Inflammatory macrophage (primary cell): Measurements from ENCODE around the gene CAPN5.

Experiments
- DNase-seq, 2 donors: peaks; one replicate each; pipeline ENCODE4 v3.0.0-alpha.2; 2020 to 2022

Gene CAPN5

DNA sequence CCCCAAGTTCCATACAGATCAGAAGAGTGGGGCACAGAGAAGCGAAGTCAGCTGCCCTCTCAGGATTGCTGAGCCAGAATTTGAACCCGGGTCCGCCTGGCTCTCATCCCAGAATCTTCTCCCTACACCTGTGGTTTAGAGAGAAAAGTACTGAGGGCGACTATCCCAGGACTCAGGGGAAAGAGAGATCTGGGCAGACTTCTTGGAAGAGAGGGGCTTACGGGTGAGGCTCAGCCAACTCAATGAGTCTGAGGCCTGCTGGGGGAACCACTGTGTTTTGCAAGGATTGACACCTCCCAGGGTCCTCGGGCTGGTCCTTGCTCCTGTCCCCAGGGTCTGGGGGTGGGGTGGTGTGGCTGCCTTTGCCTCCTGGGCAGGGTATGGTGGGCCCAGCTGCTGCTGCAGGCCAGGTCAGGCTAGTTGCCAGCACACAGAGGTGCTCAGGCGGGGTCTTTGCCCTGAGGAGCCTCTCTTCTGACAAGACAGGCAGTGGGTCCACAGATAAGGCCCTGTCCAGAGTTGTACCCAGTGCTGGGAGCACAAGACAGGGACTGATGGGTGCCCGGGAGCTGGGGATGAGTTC is 1.2 kb downstream of the CAPN5 start:
- no peak for DNase-seq

DNA sequence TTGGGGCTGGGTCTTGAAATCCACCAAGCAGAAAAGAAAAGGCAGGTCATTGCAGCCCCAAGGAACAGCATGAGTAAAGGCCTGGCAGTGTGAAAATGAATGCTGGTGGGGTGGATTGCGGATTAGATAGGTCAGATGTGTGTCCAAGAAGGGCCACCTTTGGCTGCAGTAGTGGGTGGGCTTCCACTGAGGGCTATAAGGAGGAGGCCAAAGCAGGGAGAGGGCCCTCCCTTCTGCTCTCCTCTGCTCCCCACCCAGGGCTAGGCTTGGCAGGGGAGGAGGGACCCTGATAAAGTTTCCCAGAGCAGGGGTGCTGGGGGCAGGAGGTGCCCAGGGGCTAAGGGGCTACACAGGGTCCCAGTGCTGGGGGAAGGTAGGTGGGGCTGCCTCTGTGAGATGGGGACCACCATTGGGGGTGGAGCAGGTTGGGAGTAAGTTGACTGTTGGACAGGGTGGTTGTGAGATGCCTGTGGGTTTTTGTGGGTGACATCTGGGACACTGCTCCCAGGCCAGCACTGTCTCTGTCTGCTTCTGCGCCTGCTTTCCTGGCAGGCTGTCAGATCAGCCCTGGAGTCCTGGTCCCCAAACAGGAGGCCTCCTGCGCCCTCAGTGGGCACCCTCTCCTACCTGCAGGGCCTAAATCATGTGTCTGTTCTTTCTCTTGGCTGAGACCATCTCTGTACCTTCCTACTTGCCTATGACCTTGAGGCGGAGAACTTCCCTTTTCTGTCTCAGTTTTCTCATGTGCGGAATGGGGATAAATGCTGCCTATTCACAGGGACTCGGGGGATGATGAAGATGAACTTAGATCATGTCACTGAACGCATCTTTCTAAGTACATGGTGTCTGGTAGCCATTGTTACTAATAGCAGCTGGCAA is 1.9 kb downstream of the CAPN5 start:
- DNase-seq, result no peak

GRCh38 chr11:77069336-77069968 is 2.7 kb downstream of the CAPN5 start:
- no peak for DNase-seq

GRCh38 chr11:77069969-77070582 is 3.3 kb downstream of the CAPN5 start:
- DNase-seq, result no peak

DNA sequence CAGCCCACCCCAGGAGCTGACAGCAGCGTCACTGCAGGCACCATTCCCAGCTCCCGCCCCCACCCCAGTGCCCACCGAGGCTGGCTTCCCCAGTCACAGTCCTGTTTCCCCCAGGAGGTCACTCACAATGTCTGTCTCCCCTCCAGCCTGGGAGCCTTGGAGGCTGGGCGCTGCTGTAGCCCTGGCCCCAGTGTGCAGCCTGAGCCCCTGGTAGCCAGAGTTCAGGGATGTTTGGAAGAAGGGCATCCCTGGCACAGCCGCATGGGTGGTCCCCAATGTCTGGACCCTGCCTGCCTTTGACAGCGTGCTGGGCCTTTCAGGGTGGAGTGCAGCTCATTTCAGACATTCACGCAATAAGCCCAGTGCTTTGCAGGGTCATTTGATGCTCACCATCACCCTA is 4.3 kb downstream of the CAPN5 start:
- DNase-seq, result no peak

- DNase-seq, result peak; percentile 65 to 72
Measured at GRCh38 chr11:77071671-77072605, 5.2 kb downstream of the CAPN5 start.

DNA sequence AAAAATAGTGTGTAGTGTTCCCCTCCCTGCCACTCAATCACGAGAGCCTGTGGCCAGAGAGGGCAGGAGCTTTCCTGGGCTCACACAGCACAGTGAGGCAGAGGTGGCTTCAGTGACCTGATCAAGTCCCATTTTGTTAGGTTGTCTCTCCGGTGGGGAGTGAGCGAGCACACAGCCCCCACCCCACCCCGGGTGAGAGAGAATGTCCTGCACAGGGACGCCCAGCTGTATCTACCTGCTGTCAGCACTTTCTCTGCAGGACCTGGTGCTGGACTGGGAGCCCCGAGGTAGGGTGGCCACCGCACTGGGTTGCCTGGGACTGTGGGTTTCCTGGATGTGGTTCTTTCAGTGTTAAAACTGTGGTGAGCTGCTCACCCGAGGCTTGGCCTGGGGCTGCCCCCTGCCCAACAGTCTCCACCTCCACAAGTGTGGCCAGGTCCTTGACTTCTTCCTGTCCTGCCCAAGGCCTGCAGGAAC is 6.1 kb downstream of the CAPN5 start:
- no peak for DNase-seq

GRCh38 chr11:77073328-77074001 is 6.7 kb downstream of the CAPN5 start:
- DNase-seq, result no peak

DNA sequence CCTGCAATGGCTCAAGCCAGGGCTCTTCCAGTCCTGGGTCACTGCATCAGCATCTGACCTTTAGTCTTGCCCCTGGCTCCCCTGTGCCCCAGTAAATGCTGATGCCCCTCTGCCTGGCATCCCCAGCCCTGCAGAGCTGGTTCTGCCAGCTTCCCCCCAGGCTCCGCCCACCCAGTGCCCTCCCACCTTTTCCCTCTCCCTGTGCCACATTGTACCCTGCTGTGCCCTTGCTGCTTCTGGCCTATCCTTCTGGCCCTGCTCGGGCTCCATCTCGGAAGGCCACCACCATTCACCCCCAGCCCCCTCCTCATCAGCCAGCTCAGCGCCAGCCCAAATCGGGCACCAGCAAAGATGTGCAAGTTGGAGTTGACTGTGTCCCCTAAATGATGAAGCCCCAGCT is 7.4 kb downstream of the CAPN5 start:
- DNase-seq, result no peak

GRCh38 chr11:77074626-77075221 is 8.0 kb downstream of the CAPN5 start:
- no peak for DNase-seq

DNA sequence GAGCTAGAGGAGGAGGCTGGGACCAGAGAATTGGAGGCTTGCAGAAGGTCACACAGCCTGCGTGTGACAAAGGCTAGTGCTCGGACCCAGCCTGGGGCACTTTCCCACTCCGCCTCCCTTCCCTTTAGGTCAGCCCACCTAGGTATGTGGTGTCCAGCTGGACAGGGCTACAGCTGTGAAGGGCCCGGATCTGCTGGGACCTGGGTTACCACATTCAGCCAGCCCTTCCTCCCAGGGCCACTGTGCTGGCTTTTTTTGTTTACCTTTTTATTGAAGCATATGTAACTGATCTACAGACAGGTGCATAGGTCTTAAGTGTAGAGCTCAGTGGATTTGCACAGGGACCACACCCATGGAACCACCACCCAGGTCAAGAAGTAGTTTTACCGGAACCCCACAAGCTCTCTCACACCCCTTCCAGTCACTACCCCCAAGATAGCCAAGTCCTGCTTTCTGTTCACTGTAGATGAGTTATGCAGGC is 8.7 kb downstream of the CAPN5 start:
- no peak for DNase-seq

- DNase-seq, result no peak
Measured at GRCh38 chr11:77079666-77080065, 12.9 kb downstream of the CAPN5 start.

- DNase-seq, result peak in 1 of 2 donors; percentile 42
Measured at GRCh38 chr11:77080643-77081210, 14.0 kb downstream of the CAPN5 start.

- no peak for DNase-seq
Measured at GRCh38 chr11:77081381-77081851, 14.6 kb downstream of the CAPN5 start.

DNA sequence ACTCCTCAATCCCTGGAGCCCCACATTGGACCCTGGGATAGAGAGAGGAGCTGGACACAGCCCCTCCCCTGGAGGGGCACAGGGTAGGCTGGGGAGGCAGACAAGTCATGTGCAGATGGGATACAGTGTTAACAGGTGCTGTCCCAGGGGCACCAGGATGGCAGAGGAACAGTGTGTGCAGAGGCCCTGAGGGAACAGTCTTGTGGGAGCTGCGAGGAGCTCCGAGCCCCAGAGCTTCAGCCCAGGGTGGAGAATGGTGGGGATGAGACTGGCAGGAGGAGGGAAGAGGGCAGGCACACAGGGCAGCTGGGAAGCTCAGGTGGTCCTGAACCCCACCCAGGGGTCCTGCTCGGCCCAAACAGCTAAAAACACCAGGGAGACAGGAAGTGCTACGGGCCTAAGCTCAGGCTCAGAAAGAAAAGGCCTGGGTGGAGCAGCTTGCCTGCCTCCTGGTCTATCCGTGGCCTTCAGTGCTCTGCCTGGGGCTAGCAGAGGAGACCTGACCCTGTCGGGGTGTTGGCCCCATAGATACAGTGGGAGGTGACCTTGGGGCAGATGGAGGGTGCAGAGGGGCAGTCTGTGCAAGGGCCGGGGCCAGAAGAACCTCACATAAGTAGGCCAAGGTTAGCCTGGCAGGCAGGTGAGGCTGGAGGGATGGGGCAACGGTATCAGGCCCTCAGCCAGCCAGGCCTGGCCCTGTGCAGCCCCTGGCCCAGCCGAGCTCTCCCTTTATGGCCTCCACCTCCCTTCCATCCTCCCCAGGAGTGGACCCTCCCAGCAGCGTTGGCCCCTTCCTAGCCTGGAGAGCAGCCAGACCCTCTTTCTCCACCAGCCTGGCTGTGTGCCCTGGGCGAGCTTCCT is 15.4 kb downstream of the CAPN5 start:
- no peak for DNase-seq

GRCh38 chr11:77082838-77083565 is 16.2 kb downstream of the CAPN5 start:
- DNase-seq, result peak; percentile 73 to 80

GRCh38 chr11:77083566-77084245 is 16.9 kb downstream of the CAPN5 start:
- DNase-seq, result no peak
